ENCODE results near the gene SYTL3. TPM values are rescaled to one million over a fixed set of nuclear protein-coding genes. Genes with fewer than 3 reads are reported as not detected.

Gene SYTL3
- total RNA-seq, 1 experiment from 2014 or later, result 0.09 TPM

- no peak for DNase-seq
- Mint-ChIP-seq H3K4me3 (no peak overlapping the region), H3K27me3 (ENCODE audit: low read depth) (no peaks in the 10 kb centered on the region), H3K9me3 (no peaks in the 10 kb centered on the region), H3K36me3 (ENCODE audit: insufficient read depth in 1 of 3, low read depth in 3 of 3) (peaks cover 17 to 55% (median 39%) of the 10 kb centered on the region in 3 experiments; a peak in 6 of 7 replicates), H3K27ac (no peak overlapping the region), H3K4me1 (peaks cover 8 to 10% of the 10 kb centered on the region in 2 experiments)
- no peak overlapping the region for H3K4me2 ChIP-seq (ENCODE audit: insufficient read depth, insufficient read length, low read length)
- no peak overlapping the region for H4K5ac ChIP-seq (ENCODE audit: insufficient read length, low read depth, low read length)
- H3K27me3 ChIP-seq (ENCODE audit: insufficient read depth, low read length), result no peaks in the 10 kb centered on the region
- no peaks in the 10 kb centered on the region for H3K9me3 ChIP-seq (ENCODE audit: control insufficient read depth, low read depth, low read length)
- no peaks in the 10 kb centered on the region for H4K20me1 ChIP-seq (ENCODE audit: control insufficient read depth, insufficient read depth, insufficient read length)
- H2BK20ac ChIP-seq (ENCODE audit: low read depth, low read length, poor library complexity, severe bottlenecking), result no peak overlapping the region
- no peaks in the 10 kb centered on the region for H3K4me1 ChIP-seq (ENCODE audit: insufficient read depth, low read length)
- no peak overlapping the region for H3K14ac ChIP-seq (ENCODE audit: insufficient read depth, low read length)
- H2AK5ac ChIP-seq (ENCODE audit: insufficient read length, low read length), result no peak overlapping the region
- H3T11ph ChIP-seq (ENCODE audit: low read length), result no peak overlapping the region
- no peaks in the 10 kb centered on the region for H3K79me2 ChIP-seq (ENCODE audit: insufficient read depth, low read length)
- H3K79me1 ChIP-seq (ENCODE audit: insufficient read depth, low read depth, low read length, poor library complexity, severe bottlenecking), result no peaks in the 10 kb centered on the region
- H2BK120ac ChIP-seq (ENCODE audit: low read depth, low read length, poor library complexity, severe bottlenecking), result no peak overlapping the region
- H2BK12ac ChIP-seq (ENCODE audit: insufficient read length, low read depth, low read length), result no peak overlapping the region
- no peak overlapping the region for H4K8ac ChIP-seq (replicated peaks; ENCODE audit: insufficient read length, low read depth, low read length)
- H3K27ac ChIP-seq (ENCODE audit: insufficient read length, low read depth, low read length), result no peak overlapping the region
- H3K56ac ChIP-seq (ENCODE audit: insufficient read length, low read depth, low read length), result no peak overlapping the region
- no peak overlapping the region for H2BK15ac ChIP-seq (ENCODE audit: low read depth, low read length)
- H3K9ac ChIP-seq (ENCODE audit: extremely low read depth, insufficient read length, low read length), result no peak overlapping the region
- no peak overlapping the region for H3K23ac ChIP-seq (ENCODE audit: insufficient read length, low read depth, low read length)
- no peak overlapping the region for H2AFZ ChIP-seq (ENCODE audit: low read length)
- H3K23me2 ChIP-seq (ENCODE audit: insufficient read length, low read depth, low read length, poor library complexity, severe bottlenecking), result no peaks in the 10 kb centered on the region
- no peak for TF ChIP-seq CTCF (conservative IDR thresholded peaks at IDR 0.05)
- H2BK5ac ChIP-seq (ENCODE audit: insufficient read length, low read length), result no peak overlapping the region
- H3K4ac ChIP-seq (ENCODE audit: low read depth, low read length), result no peak overlapping the region
- no CpG with 5 or more reads among the region's 7 CpGs for WGBS (ENCODE audit: extremely low coverage, insufficient read length, low lambda C conversion rate)
- H3K18ac ChIP-seq (ENCODE audit: insufficient read length, low read depth, low read length), result no peak overlapping the region
- H4K91ac ChIP-seq (ENCODE audit: insufficient read length, low read depth, low read length), result no peak overlapping the region
These were observed 14.3 kb upstream of the SYTL3 start for GRCh38 chr6:158635427-158636073.

Data from H9 (cell line).